HEK293 (cell line): ENCODE data around the gene BLM.

Experiments
- AEBP2 ChIP-seq: fragments of 450-650 bp; formaldehyde crosslinking; IDR thresholded peaks from 2 replicates; pipeline ENCODE4 v1.5.1; 2016; ENCODE audit warnings: missing biosample characterization, missing genetic modification characterization, borderline replicate concordance
- KLF7 ChIP-seq: fragments of 450-650 bp; formaldehyde crosslinking; IDR thresholded peaks from 2 replicates; pipeline ENCODE4 v1.5.1; 2016; ENCODE audit warnings: missing biosample characterization, missing genetic modification characterization, borderline replicate concordance
- MEIS1 ChIP-seq: sonication (generic); formaldehyde crosslinking; IDR thresholded peaks from 2 replicates; pipeline ENCODE4 v1.8.1; 2022; ENCODE audit warnings: missing genetic modification reagents, mild to moderate bottlenecking, borderline replicate concordance
- PATZ1 ChIP-seq: fragments of 450-650 bp; formaldehyde crosslinking; IDR thresholded peaks from 2 replicates; pipeline ENCODE4 v1.5.1; 2016; ENCODE audit warnings: missing biosample characterization, missing genetic modification characterization
- SETDB1 ChIP-seq: IDR thresholded peaks from one replicate; pipeline ENCODE4 v1.6.1; 2017; ENCODE audit warnings: mild to moderate bottlenecking, low read length, moderate library complexity, mixed read lengths; ENCODE audit not compliant: insufficient read length
- SP2 ChIP-seq: fragments of 450-650 bp; formaldehyde crosslinking; IDR thresholded peaks from 2 replicates; pipeline ENCODE4 v1.5.1; 2016; ENCODE audit warnings: missing biosample characterization, missing genetic modification characterization
- ZBTB17 ChIP-seq: fragments of 450-650 bp; formaldehyde crosslinking; IDR thresholded peaks from 2 replicates; pipeline ENCODE4 v1.5.1; 2016; ENCODE audit warnings: missing biosample characterization, missing genetic modification characterization
- ZBTB20 ChIP-seq: fragments of 450-650 bp; formaldehyde crosslinking; IDR thresholded peaks from 2 replicates; pipeline ENCODE4 v1.5.1; 2016; ENCODE audit warnings: missing biosample characterization, missing genetic modification characterization
- ZBTB21 ChIP-seq: fragments of 450-650 bp; formaldehyde crosslinking; IDR thresholded peaks from 2 replicates; pipeline ENCODE4 v1.5.1; 2017; ENCODE audit warnings: missing biosample characterization, missing genetic modification characterization
- ZNF132 ChIP-seq: fragments of 450-650 bp; formaldehyde crosslinking; IDR thresholded peaks from 2 replicates; pipeline ENCODE4 v1.5.1; 2017; ENCODE audit warnings: missing biosample characterization, missing genetic modification characterization, borderline replicate concordance
- ZNF133 ChIP-seq: fragments of 450-650 bp; formaldehyde crosslinking; IDR thresholded peaks from 2 replicates; pipeline ENCODE4 v1.5.1; 2016; ENCODE audit warnings: missing biosample characterization, missing genetic modification characterization
- ZNF146 ChIP-seq: fragments of 450-650 bp; formaldehyde crosslinking; IDR thresholded peaks from 2 replicates; pipeline ENCODE4 v1.5.1; 2016; ENCODE audit warnings: missing biosample characterization, missing genetic modification characterization
- ZNF223 ChIP-seq: fragments of 450-650 bp; formaldehyde crosslinking; IDR thresholded peaks from 2 replicates; pipeline ENCODE4 v1.5.1; 2016; ENCODE audit warnings: missing biosample characterization, missing genetic modification characterization
- ZNF324 ChIP-seq: fragments of 450-650 bp; formaldehyde crosslinking; IDR thresholded peaks from 2 replicates; pipeline ENCODE4 v1.5.1; 2016; ENCODE audit warnings: missing biosample characterization, missing genetic modification characterization
- ZNF362 ChIP-seq: fragments of 450-650 bp; formaldehyde crosslinking; IDR thresholded peaks from 2 replicates; pipeline ENCODE4 v1.5.1; 2016; ENCODE audit warnings: missing biosample characterization, missing genetic modification characterization
- ZNF394 ChIP-seq: fragments of 450-650 bp; formaldehyde crosslinking; IDR thresholded peaks from 2 replicates; pipeline ENCODE4 v1.5.1; 2016; ENCODE audit warnings: missing biosample characterization, missing genetic modification characterization, mild to moderate bottlenecking, moderate library complexity, borderline replicate concordance
- ZNF398 ChIP-seq: fragments of 450-650 bp; formaldehyde crosslinking; IDR thresholded peaks from 2 replicates; pipeline ENCODE4 v1.5.1; 2017; ENCODE audit warnings: missing biosample characterization, missing genetic modification characterization
- ZNF404 ChIP-seq: fragments of 450-650 bp; formaldehyde crosslinking; IDR thresholded peaks from 2 replicates; pipeline ENCODE4 v1.5.1; 2017; ENCODE audit warnings: missing biosample characterization, missing genetic modification characterization
- ZNF449 ChIP-seq: fragments of 450-650 bp; formaldehyde crosslinking; IDR thresholded peaks from 2 replicates; pipeline ENCODE4 v1.5.1; 2017; ENCODE audit warnings: missing biosample characterization, mild to moderate bottlenecking, missing genetic modification characterization, moderate library complexity
- ZNF473 ChIP-seq: fragments of 450-650 bp; formaldehyde crosslinking; IDR thresholded peaks from 2 replicates; pipeline ENCODE4 v1.5.1; 2017; ENCODE audit warnings: missing biosample characterization, missing genetic modification characterization
- ZNF501 ChIP-seq: fragments of 450-650 bp; formaldehyde crosslinking; IDR thresholded peaks from 2 replicates; pipeline ENCODE4 v1.5.1; 2016; ENCODE audit warnings: missing biosample characterization, missing genetic modification characterization
- ZNF548 ChIP-seq: fragments of 450-650 bp; formaldehyde crosslinking; IDR thresholded peaks from 2 replicates; pipeline ENCODE4 v1.5.1; 2016; ENCODE audit warnings: missing biosample characterization, missing genetic modification characterization
- ZNF555 ChIP-seq: fragments of 450-650 bp; formaldehyde crosslinking; conservative IDR thresholded peaks from 2 replicates; pipeline ENCODE4 v1.5.1; 2017; ENCODE audit warnings: missing biosample characterization, mild to moderate bottlenecking, missing genetic modification characterization, inconsistent platforms
- ZNF571 ChIP-seq: fragments of 450-650 bp; formaldehyde crosslinking; IDR thresholded peaks from 2 replicates; pipeline ENCODE4 v1.5.0; 2017; ENCODE audit warnings: missing biosample characterization, missing genetic modification characterization
- ZNF585B ChIP-seq: fragments of 450-650 bp; formaldehyde crosslinking; IDR thresholded peaks from 2 replicates; pipeline ENCODE4 v1.5.1; 2016; ENCODE audit warnings: missing biosample characterization, missing genetic modification characterization
- ZNF623 ChIP-seq: fragments of 450-650 bp; formaldehyde crosslinking; IDR thresholded peaks from 2 replicates; pipeline ENCODE4 v1.5.1; 2016; ENCODE audit warnings: missing biosample characterization, missing genetic modification characterization
- ZNF626 ChIP-seq: fragments of 450-650 bp; sonication (Bioruptor Pico); formaldehyde crosslinking; IDR thresholded peaks from 2 replicates; pipeline ENCODE4 v1.5.1; 2018; ENCODE audit warnings: missing biosample characterization, missing genetic modification characterization, inconsistent platforms
- ZNF670 ChIP-seq: fragments of 450-650 bp; formaldehyde crosslinking; IDR thresholded peaks from 2 replicates; pipeline ENCODE4 v1.5.1; 2016; ENCODE audit warnings: missing biosample characterization, missing genetic modification characterization, low read depth
- ZNF707 ChIP-seq: fragments of 450-650 bp; formaldehyde crosslinking; IDR thresholded peaks from 2 replicates; pipeline ENCODE4 v1.5.1; 2016; ENCODE audit warnings: missing biosample characterization, missing genetic modification characterization
- ZNF777 ChIP-seq: fragments of 450-650 bp; formaldehyde crosslinking; IDR thresholded peaks from 2 replicates; pipeline ENCODE4 v1.5.1; 2017; ENCODE audit warnings: missing biosample characterization, missing genetic modification characterization, borderline replicate concordance
- ZSCAN30 ChIP-seq: fragments of 450-650 bp; IDR thresholded peaks from 2 replicates; pipeline ENCODE4 v1.5.1; 2018; ENCODE audit warnings: missing biosample characterization, mild to moderate bottlenecking, missing genetic modification characterization, moderate library complexity
- ZSCAN4 ChIP-seq: fragments of 450-650 bp; formaldehyde crosslinking; IDR thresholded peaks from 2 replicates; pipeline ENCODE4 v1.5.1; 2017; ENCODE audit warnings: missing biosample characterization, missing genetic modification characterization

Gene BLM

GRCh38 chr15:90860942-90861675, 144.0 kb downstream of the BLM start (continued):
- TF ChIP-seq ZBTB20, result peak; percentile 81
- no peak for TF ChIP-seq ZNF133
- TF ChIP-seq KLF7 (tag by site-specific recombination), result no peak
- peak; percentile 85 for TF ChIP-seq ZBTB21 (tag by site-specific recombination)
- TF ChIP-seq ZNF626 (tag by site-specific recombination), result no peak
- TF ChIP-seq ZNF394, result 0 out of 2 replicates have a peak, but pooled peaks have one; percentile 35
- TF ChIP-seq AEBP2 (tag by site-specific recombination), result no peak
- no peak for TF ChIP-seq ZNF398 (tag by site-specific recombination)
- no peak for TF ChIP-seq ZNF571 (tag by site-specific recombination)
- TF ChIP-seq ZNF362 (tag by site-specific recombination), result no peak
- TF ChIP-seq ZNF555 (tag by site-specific recombination), result no peak
- TF ChIP-seq SETDB1, result no peak
- no peak for TF ChIP-seq ZNF707 (tag by site-specific recombination)
- no peak for TF ChIP-seq ZNF146 (tag by site-specific recombination)
- no peak for TF ChIP-seq ZNF132 (tag by site-specific recombination)
- peak; percentile 71 for TF ChIP-seq ZBTB17 (tag by site-specific recombination)
- no peak; the same call in 1 of the 2 replicates for TF ChIP-seq ZNF623 (tag by site-specific recombination)
- TF ChIP-seq ZNF501 (tag by site-specific recombination), result no peak
- no peak for TF ChIP-seq ZNF548 (tag by site-specific recombination)
- peak; percentile 73; the same call in 1 of the 2 replicates for TF ChIP-seq ZNF324 (tag by site-specific recombination)
- no peak for TF ChIP-seq SP2
- no peak for TF ChIP-seq ZNF473
- TF ChIP-seq ZNF670 (tag by site-specific recombination), result no peak
- TF ChIP-seq ZSCAN4 (tag by site-specific recombination), result no peak
- TF ChIP-seq PATZ1 (tag by site-specific recombination), result 0 out of 2 replicates have a peak, but pooled peaks have one; percentile 21
- no peak for TF ChIP-seq ZNF777 (tag by site-specific recombination)
- TF ChIP-seq MEIS1 (CRISPR knock-in tag), result no peak
- TF ChIP-seq ZNF449 (tag by site-specific recombination), result peak; percentile 49; the same call in 1 of the 2 replicates
- TF ChIP-seq ZNF223 (tag by site-specific recombination), result no peak
- peak; percentile 70; the same call in 1 of the 2 replicates for TF ChIP-seq ZSCAN30
- TF ChIP-seq ZNF404 (tag by site-specific recombination), result no peak
- TF ChIP-seq ZNF585B (tag by site-specific recombination), result no peak
